Stimulated activated CD4-positive, alpha-beta T cell treated with anti-CD3 and anti-CD28 coated beads, Interleukin-15, amount 100 ng/mL, for 1 hour (primary cell): ENCODE measurements around the gene ELP2.

ENCODE experiments used
- DNase-seq, 2 donors: peaks; one replicate each; pipeline ENCODE4 v3.0.0-alpha.2; 2020; ENCODE audit warnings: low read depth in 1 of 2, low spot score in 1 of 2

Gene ELP2

GRCh38 chr18:36215577-36215976 lies 85.9 kb downstream of the ELP2 start:
- DNase-seq, result no peak

GRCh38 chr18:36217348-36217747 lies 87.6 kb downstream of the ELP2 start:
- no peak for DNase-seq

DNA sequence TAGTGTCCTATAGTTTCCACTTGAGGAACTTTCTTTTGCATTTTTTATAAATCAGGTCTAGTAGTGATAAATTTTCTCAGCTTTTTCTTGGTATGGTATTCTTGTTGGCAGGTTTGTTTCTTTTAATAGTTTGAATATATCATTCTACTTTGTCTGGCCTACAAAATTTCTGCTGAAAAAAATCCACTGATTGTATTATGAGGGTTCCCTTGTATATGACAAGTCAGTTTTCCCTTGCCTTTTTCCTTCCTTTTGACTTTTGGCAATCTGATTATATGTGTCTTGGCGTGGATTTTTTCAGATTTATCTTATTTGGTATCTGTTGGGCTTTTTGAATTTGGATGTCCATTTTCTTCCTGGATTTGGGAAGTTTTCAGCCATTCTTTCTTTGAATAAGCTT lies 99.5 kb downstream of the ELP2 start:
- no peak for DNase-seq
